Measurements from ENCODE around the gene AGFG1.

GRCh38 chr2:227460833-227461232 is 11.1 kb upstream of the AGFG1 start:
- TF ChIP-seq CTCF (conservative IDR thresholded peaks at IDR 0.05) = no peak
- no peak for TF ChIP-seq EZH2 (IDR thresholded peaks at IDR 0.05; ENCODE audit: low read depth)
